Amniotic epithelial cell (primary cell): Measurements from ENCODE around the gene CCR5AS.

Experiments used
- DNase-seq: peaks from one replicate; pipeline ENCODE4 v3.0.0-alpha.2; 2010; ENCODE audit warnings: low read depth

CCR5AS gene

GRCh38 chr3:46378426-46378942 lies 28.4 kb downstream of the CCR5AS start:
- DNase-seq = peak; percentile 53

DNA sequence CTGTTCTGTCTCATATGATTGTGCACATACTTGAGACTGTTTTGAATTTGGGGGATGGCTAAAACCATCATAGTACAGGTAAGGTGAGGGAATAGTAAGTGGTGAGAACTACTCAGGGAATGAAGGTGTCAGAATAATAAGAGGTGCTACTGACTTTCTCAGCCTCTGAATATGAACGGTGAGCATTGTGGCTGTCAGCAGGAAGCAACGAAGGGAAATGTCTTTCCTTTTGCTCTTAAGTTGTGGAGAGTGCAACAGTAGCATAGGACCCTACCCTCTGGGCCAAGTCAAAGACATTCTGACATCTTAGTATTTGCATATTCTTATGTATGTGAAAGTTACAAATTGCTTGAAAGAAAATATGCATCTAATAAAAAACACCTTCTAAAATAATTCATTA lies 31.1 kb downstream of the CCR5AS start:
- no peak for DNase-seq

GRCh38 chr3:46375218-46375617 lies 31.6 kb downstream of the CCR5AS start:
- DNase-seq = no peak

- DNase-seq = no peak
These were observed 32.1 kb downstream of the CCR5AS start for GRCh38 chr3:46374755-46375154.

DNA sequence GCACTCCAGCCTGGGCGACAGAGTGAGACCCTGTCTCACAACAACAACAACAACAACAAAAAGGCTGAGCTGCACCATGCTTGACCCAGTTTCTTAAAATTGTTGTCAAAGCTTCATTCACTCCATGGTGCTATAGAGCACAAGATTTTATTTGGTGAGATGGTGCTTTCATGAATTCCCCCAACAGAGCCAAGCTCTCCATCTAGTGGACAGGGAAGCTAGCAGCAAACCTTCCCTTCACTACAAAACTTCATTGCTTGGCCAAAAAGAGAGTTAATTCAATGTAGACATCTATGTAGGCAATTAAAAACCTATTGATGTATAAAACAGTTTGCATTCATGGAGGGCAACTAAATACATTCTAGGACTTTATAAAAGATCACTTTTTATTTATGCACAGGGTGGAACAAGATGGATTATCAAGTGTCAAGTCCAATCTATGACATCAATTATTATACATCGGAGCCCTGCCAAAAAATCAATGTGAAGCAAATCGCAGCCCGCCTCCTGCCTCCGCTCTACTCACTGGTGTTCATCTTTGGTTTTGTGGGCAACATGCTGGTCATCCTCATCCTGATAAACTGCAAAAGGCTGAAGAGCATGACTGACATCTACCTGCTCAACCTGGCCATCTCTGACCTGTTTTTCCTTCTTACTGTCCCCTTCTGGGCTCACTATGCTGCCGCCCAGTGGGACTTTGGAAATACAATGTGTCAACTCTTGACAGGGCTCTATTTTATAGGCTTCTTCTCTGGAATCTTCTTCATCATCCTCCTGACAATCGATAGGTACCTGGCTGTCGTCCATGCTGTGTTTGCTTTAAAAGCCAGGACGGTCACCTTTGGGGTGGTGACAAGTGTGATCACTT lies 34.1 kb downstream of the CCR5AS start:
- DNase-seq = peak; percentile 35

- no peak for DNase-seq
These were observed 35.1 kb downstream of the CCR5AS start for GRCh38 chr3:46371519-46372340.

DNA sequence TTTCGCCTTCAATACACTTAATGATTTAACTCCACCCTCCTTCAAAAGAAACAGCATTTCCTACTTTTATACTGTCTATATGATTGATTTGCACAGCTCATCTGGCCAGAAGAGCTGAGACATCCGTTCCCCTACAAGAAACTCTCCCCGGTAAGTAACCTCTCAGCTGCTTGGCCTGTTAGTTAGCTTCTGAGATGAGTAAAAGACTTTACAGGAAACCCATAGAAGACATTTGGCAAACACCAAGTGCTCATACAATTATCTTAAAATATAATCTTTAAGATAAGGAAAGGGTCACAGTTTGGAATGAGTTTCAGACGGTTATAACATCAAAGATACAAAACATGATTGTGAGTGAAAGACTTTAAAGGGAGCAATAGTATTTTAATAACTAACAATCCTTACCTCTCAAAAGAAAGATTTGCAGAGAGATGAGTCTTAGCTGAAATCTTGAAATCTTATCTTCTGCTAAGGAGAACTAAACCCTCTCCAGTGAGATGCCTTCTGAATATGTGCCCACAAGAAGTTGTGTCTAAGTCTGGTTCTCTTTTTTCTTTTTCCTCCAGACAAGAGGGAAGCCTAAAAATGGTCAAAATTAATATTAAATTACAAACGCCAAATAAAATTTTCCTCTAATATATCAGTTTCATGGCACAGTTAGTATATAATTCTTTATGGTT lies 35.9 kb downstream of the CCR5AS start, which contains the start of gene CCR5:
CCR5 (plus strand) TSS at position 108 of the 680 bp plus-strand sequence. CDS start 1,957 bp downstream, outside the sequence.
- peak; percentile 10 for DNase-seq

- DNase-seq = no peak
These were observed 37.2 kb downstream of the CCR5AS start for GRCh38 chr3:46369675-46370132.

GRCh38 chr3:46369151-46369550 lies 37.7 kb downstream of the CCR5AS start:
- no peak for DNase-seq

DNA sequence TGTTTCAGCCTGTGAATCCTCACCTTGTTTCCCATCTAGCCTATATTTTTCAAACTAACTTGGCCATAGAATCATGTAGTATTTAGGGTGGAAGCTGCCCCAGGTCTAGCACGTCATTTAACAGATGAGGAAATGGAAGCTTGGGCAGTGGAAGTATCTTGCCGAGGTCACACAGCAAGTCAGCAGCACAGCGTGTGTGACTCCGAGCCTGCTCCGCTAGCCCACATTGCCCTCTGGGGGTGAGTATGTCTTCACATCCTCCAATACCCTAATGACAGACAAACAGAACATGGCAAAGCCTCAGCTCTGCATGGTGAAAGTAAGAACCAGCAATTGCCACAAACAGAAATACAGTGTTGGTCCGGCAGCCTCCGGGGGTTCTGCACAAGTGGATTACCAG lies 38.3 kb downstream of the CCR5AS start:
- peak; percentile 6 for DNase-seq

- DNase-seq = no peak
These were observed 39.1 kb downstream of the CCR5AS start for GRCh38 chr3:46367811-46368210.

DNA sequence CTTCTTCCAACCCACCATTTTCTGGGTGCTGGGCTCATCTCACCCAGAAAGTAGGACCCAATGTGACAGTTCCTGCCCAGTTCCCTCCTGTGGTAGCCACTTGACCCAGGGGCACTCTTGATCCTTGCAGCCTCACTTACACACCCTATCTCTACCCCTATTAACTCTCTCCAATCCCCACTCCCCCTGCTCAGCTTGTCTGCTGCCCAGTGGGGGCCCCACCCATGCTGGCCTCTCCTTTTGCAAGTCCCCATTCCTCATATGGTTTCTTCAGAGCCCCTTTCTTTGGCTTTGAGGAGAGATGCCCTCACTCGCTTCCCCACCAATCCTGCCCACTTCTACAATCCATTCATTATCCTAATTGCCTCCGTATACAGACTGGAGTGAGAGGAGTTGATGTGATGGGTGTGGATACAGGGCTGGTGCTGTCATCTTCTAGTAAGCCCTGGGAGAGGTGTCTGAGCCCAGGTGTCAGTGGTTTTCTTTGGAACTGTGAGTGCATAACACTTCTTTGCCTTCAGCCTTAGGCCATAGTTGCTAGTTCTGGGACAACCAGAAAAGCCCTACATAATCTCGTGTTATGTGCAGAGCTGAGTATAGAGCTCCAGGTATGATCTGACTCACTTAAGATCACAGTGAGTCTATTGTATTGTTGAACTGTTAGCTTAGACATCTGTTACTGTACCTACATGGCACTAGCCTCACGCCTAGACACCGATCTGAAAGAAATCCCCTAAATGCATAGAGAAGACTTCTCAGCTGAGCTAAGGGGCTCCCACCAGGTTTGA lies 40.9 kb downstream of the CCR5AS start:
- DNase-seq = no peak

DNA sequence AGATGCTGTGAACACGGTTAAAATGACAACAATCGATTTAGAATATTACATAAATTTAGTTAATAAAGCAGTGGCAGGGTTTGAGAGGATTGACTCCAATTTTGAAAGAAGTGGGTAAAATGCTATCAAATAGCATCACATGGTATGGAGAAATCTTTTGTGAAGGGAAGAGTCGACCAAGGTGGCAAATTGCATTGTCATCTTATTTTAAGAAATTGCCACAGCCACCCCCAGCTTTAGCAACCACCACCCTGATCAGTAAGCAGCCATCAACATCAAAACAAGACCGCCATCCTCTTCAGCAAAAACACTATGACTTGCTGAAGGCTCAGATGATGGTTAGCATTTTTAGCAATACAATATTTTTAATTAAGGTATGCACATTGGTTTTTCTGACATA lies 41.8 kb downstream of the CCR5AS start:
- DNase-seq = no peak

GRCh38 chr3:46361408-46362283 lies 45.2 kb downstream of the CCR5AS start:
- DNase-seq = no peak

DNA sequence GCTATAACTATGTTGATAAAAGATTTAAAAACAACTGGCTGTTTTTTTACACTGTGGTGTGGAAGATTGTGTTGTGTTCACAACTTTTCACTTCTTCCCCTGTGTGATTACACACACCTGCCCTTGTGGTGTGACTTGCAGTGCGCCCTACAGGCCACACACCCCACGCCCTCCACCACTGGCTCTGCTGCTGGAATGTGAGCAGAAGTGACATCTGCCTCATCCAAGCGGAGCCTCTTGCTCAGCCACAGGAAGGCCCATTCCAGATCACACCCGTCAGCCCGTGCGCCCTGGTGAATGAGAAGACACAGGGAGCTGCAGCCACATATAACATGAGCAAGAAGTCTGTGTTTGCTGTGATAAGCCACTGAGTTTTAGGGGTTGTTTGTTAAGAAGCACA lies 46.0 kb downstream of the CCR5AS start:
- no peak for DNase-seq

DNA sequence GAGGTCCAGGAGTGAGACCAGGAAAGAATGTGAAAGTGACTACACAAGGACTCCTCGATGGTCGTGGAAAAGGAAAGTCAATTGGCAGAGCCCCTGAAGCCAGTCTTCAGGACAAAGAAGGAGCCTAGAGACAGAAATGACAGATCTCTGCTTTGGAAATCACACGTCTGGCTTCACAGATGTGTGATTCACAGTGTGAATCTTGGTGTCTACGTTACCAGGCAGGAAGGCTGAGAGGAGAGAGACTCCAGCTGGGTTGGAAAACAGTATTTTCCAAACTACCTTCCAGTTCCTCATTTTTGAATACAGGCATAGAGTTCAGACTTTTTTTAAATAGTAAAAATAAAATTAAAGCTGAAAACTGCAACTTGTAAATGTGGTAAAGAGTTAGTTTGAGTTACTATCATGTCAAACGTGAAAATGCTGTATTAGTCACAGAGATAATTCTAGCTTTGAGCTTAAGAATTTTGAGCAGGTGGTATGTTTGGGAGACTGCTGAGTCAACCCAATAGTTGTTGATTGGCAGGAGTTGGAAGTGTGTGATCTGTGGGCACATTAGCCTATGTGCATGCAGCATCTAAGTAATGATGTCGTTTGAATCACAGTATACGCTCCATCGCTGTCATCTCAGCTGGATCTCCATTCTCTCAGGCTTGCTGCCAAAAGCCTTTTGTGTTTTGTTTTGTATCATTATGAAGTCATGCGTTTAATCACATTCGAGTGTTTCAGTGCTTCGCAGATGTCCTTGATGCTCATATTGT lies 47.0 kb downstream of the CCR5AS start:
- no peak for DNase-seq

GRCh38 chr3:46358466-46358865 lies 48.4 kb downstream of the CCR5AS start:
- no peak for DNase-seq

- DNase-seq = no peak
These were observed 50.0 kb downstream of the CCR5AS start for GRCh38 chr3:46356909-46357308.

GRCh38 chr3:46356276-46356675 lies 50.6 kb downstream of the CCR5AS start:
- DNase-seq = no peak

- DNase-seq = no peak
These were observed 51.9 kb downstream of the CCR5AS start for GRCh38 chr3:46354984-46355383.
